Calu3 (cell line): Measurements from ENCODE around the gene NRG2. TPM values are rescaled to one million over a fixed set of nuclear protein-coding genes. Genes with fewer than 3 reads are reported as not detected.

Experiments used
- BruUV-seq: library from RNA; stranded (reverse); fragments of 400-500 nt; replicated peaks from 2 replicates; lab custom pipeline; 2021; lab: Mats Ljungman, UMichigan
- CTCF ChIA-PET: fragments of 300-600 bp; sonication (Branson Sonifier 250); formaldehyde crosslinking; loops from one replicate; lab custom pipeline; 2022; ENCODE audit warnings: antibody characterized with exemption; lab: Charles Lee
- DNase-seq: peaks from one replicate; pipeline ENCODE4 v3.0.0; 2022
- H3K27ac Mint-ChIP-seq: one replicate; pipeline ENCODE4 v1.8.0; 2022; ENCODE audit warnings: mixed read lengths; ENCODE audit not compliant: unreplicated experiment
- H3K27me3 Mint-ChIP-seq: one replicate; pipeline ENCODE4 v1.8.0; 2022; ENCODE audit warnings: mixed read lengths; ENCODE audit not compliant: unreplicated experiment
- H3K36me3 Mint-ChIP-seq: one replicate; pipeline ENCODE4 v1.8.0; 2022; ENCODE audit warnings: mild to moderate bottlenecking, moderate library complexity, mixed read lengths; ENCODE audit not compliant: insufficient read depth, unreplicated experiment
- H3K4me1 Mint-ChIP-seq: one replicate; pipeline ENCODE4 v1.8.0; 2022; ENCODE audit warnings: mild to moderate bottlenecking, low read depth, mixed read lengths; ENCODE audit not compliant: unreplicated experiment
- H3K4me3 Mint-ChIP-seq: one replicate; pipeline ENCODE4 v1.8.0; 2022; ENCODE audit warnings: mild to moderate bottlenecking, low read depth, moderate library complexity, mixed read lengths; ENCODE audit not compliant: unreplicated experiment
- H3K9me3 Mint-ChIP-seq: one replicate; pipeline ENCODE4 v1.8.0; 2022; ENCODE audit warnings: low read depth, mixed read lengths; ENCODE audit not compliant: unreplicated experiment
- intact Hi-C: fragments of 100-400 bp; cut with micrococcal nuclease; formaldehyde crosslinking; loops from one replicate; pipeline ENCODE4 v1.10.0; 2022; ENCODE audit not compliant: unreplicated experiment
- total RNA-seq: library from RNA; stranded (reverse); gene quantifications from 2 replicates; pipeline ENCODE4 v1.2.3, GENCODE V29; 2022
- TF ChIP-seq, protein P1 (sequence below): fragments of 200-600 bp; IDR thresholded peaks from one replicate; pipeline ENCODE4 v1.8.0; 2022; ENCODE audit warnings: antibody characterized with exemption; ENCODE audit not compliant: unreplicated experiment

The NRG2 gene
- total RNA-seq, 1 experiment from 2014 or later: 1.4 TPM

DNA sequence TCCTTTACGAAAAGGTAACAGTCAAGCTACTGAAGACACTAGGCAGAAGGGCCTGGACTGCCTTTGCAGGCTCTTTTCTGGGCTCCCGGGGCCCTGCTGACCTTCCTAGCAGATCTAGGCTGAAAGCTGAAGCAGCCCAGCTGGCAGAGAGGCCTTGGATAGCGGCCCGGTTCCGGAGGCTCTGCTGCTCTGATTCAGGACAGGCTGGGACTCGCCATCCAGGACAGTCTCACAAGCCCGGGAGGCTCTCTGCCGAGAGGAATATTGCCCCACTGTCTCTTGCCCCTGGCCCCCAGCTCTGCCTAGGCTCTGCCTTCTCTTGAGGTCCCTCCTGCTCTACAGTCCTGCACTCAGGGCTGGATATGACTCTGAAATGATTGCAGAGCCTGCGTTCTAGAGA is 179.7 kb downstream of the NRG2 start:
- H3K27me3 Mint-ChIP-seq: peaks cover 54% of the 10 kb centered on the region
- no TSS peak for BruUV-seq
- no peak for DNase-seq
- H3K36me3 Mint-ChIP-seq: no peaks in the 10 kb centered on the region
- intact Hi-C loops: loop anchor here (10.0 kb wide), 1 partner anchor 229 kb away; no protein-coding TSS in a partner anchor
- no peaks in the 10 kb centered on the region for H3K4me1 Mint-ChIP-seq
- H3K4me3 Mint-ChIP-seq: no peak overlapping the region
- CTCF ChIA-PET: interaction anchor here (0.6 to 1.8 kb wide), 3 partner anchors 14 to 105 kb away, joined by 3 to 14 read pairs (median 3); no protein-coding TSS in a partner anchor
- H3K9me3 Mint-ChIP-seq: no peaks in the 10 kb centered on the region
- H3K27ac Mint-ChIP-seq: no peak overlapping the region
- TF ChIP-seq, protein P1, sequence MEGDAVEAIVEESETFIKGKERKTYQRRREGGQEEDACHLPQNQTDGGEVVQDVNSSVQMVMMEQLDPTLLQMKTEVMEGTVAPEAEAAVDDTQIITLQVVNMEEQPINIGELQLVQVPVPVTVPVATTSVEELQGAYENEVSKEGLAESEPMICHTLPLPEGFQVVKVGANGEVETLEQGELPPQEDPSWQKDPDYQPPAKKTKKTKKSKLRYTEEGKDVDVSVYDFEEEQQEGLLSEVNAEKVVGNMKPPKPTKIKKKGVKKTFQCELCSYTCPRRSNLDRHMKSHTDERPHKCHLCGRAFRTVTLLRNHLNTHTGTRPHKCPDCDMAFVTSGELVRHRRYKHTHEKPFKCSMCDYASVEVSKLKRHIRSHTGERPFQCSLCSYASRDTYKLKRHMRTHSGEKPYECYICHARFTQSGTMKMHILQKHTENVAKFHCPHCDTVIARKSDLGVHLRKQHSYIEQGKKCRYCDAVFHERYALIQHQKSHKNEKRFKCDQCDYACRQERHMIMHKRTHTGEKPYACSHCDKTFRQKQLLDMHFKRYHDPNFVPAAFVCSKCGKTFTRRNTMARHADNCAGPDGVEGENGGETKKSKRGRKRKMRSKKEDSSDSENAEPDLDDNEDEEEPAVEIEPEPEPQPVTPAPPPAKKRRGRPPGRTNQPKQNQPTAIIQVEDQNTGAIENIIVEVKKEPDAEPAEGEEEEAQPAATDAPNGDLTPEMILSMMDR: no peak

DNA sequence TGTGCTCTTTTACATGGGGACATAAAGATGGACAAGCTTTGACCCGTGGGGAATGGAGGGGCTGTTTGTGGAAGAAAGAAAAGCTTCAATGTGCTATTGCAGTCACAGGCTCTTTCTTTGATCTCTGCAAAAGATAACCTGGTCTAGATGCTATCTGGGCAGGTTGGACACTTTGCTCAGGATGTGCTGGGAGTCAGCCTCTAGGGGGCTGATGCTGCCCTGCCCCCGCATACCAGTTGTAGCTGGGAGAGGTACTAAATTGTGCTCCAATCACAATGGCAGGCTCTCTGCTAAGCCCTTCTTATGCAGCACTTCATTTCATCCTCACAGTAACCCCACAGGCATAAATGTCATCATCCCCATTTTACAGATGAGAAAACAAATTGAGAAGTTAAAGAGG is 180.3 kb downstream of the NRG2 start:
- no peaks in the 10 kb centered on the region for H3K9me3 Mint-ChIP-seq
- intact Hi-C loops: loop anchor here (10.0 kb wide), 1 partner anchor 228 kb away; no protein-coding TSS in a partner anchor

DNA sequence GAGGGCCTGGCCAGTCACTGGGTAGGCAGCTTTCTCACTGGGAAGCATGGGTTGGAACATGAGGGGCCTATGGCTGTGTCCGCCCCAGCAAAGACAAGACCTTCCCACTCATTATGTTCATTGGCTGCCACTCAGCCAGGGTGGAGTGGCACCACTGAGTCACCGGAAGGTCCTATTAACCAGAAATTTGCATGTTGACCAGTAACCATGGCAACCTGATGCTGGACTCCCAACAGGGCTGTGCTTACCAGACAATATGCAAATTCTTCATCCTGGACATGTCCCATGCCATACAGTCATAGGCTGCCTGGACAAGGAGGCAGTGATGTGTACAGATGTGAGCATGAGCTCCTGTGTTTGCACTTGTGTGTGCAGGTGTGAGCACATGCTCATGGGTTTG is 180.8 kb downstream of the NRG2 start:
- TF ChIP-seq, protein P1: no peak
- no TSS peak for BruUV-seq
- CTCF ChIA-PET: interaction anchor here (1.8 kb wide), 1 partner anchor 75 kb away, joined by 14 read pairs; no protein-coding TSS in a partner anchor
- intact Hi-C loops: loop anchor here (10.0 kb wide), 1 partner anchor 228 kb away; no protein-coding TSS in a partner anchor
- no peak for DNase-seq
- Mint-ChIP-seq H3K4me3 (no peak overlapping the region), H3K36me3 (no peaks in the 10 kb centered on the region), H3K27ac (no peak overlapping the region), H3K27me3 (peaks cover 43% of the 10 kb centered on the region), H3K4me1 (no peaks in the 10 kb centered on the region), H3K9me3 (no peaks in the 10 kb centered on the region)

More for the DNA sequence above, 180.3 kb downstream of the NRG2 start:
- Mint-ChIP-seq H3K36me3 (no peaks in the 10 kb centered on the region), H3K27me3 (peaks cover 48% of the 10 kb centered on the region), H3K27ac (no peak overlapping the region), H3K4me1 (no peaks in the 10 kb centered on the region), H3K4me3 (no peak overlapping the region)
- BruUV-seq: no TSS peak
- TF ChIP-seq, protein P1: no peak
- no peak for DNase-seq
- CTCF ChIA-PET: interaction anchor here (0.7 to 1.8 kb wide), 2 partner anchors 75 to 106 kb away, joined by 3 to 14 read pairs; no protein-coding TSS in a partner anchor

DNA sequence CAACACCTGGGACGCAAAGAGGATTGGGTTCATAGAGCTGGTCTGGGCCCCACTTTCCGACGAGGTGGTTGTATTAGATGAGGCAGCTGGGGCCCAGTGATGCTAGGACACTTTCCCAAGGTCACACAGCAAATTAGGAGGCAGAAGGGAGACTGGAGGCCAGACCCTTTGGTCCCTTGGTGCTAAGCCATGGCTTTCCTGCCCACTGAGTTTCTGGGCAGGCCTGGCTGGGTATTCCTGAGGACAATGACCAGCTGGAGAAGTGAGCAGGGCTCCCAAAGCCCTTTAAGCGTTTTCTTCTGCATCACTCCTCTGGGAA is 181.3 kb downstream of the NRG2 start:
- H3K4me1 Mint-ChIP-seq: no peaks in the 10 kb centered on the region
- DNase-seq: no peak
- BruUV-seq: no TSS peak
- TF ChIP-seq, protein P1: no peak
- intact Hi-C loops: loop anchor here (10.0 kb wide), 1 partner anchor 227 kb away; no protein-coding TSS in a partner anchor
- CTCF ChIA-PET: interaction anchor here (1.8 kb wide), 1 partner anchor 74 kb away, joined by 14 read pairs; no protein-coding TSS in a partner anchor
- no peak overlapping the region for H3K27ac Mint-ChIP-seq
- peaks cover 39% of the 10 kb centered on the region for H3K27me3 Mint-ChIP-seq
- no peaks in the 10 kb centered on the region for H3K9me3 Mint-ChIP-seq
- H3K4me3 Mint-ChIP-seq: no peak overlapping the region
- H3K36me3 Mint-ChIP-seq: no peaks in the 10 kb centered on the region
